HG03520 (cell line): Measurements from ENCODE around the gene SRGAP2C.
"Not testable (repeated sequence)": the region's sequence is repeated elsewhere in the genome, so short reads cannot be mapped to it uniquely, and the experiment has no call there.

Experiments used
- ATAC-seq: cut with Tn5 transposase; IDR thresholded peaks from one replicate; pipeline ENCODE4 v1.9.1; 2021; ENCODE audit warnings: mild to moderate bottlenecking, moderate library complexity; ENCODE audit not compliant: unreplicated experiment

SRGAP2C gene

GRCh38 chr1:121414905-121415304, 230.1 kb downstream of the SRGAP2C start:
- ATAC-seq: no peak

- ATAC-seq: no peak
Measured at GRCh38 chr1:121417325-121417923, 232.6 kb downstream of the SRGAP2C start.

GRCh38 chr1:121418369-121419049, 233.7 kb downstream of the SRGAP2C start:
- no peak for ATAC-seq

- ATAC-seq: not testable (repeated sequence)
Measured at GRCh38 chr1:121419050-121419615, 234.4 kb downstream of the SRGAP2C start.

GRCh38 chr1:121421490-121421889, 236.7 kb downstream of the SRGAP2C start:
- ATAC-seq: not testable (repeated sequence)

GRCh38 chr1:121423956-121424355, 239.2 kb downstream of the SRGAP2C start:
- not testable (repeated sequence) for ATAC-seq

- not testable (repeated sequence) for ATAC-seq
Measured at GRCh38 chr1:121433517-121433916, 248.7 kb downstream of the SRGAP2C start.

- not testable (repeated sequence) for ATAC-seq
Measured at GRCh38 chr1:121438862-121439261, 254.1 kb downstream of the SRGAP2C start.

- ATAC-seq: no peak
Measured at GRCh38 chr1:121440993-121441392, 256.2 kb downstream of the SRGAP2C start.
